ENCODE measurements around the gene ZNF134. TPM values are rescaled to one million over a fixed set of nuclear protein-coding genes. Genes with fewer than 3 reads are reported as not detected.

Gene ZNF134
- total and polyA plus RNA-seq, 2 donors (not counting 3 experiments of a cell fraction or from before 2014, with no cell fraction given) = 6.4 to 12.3 TPM

DNA sequence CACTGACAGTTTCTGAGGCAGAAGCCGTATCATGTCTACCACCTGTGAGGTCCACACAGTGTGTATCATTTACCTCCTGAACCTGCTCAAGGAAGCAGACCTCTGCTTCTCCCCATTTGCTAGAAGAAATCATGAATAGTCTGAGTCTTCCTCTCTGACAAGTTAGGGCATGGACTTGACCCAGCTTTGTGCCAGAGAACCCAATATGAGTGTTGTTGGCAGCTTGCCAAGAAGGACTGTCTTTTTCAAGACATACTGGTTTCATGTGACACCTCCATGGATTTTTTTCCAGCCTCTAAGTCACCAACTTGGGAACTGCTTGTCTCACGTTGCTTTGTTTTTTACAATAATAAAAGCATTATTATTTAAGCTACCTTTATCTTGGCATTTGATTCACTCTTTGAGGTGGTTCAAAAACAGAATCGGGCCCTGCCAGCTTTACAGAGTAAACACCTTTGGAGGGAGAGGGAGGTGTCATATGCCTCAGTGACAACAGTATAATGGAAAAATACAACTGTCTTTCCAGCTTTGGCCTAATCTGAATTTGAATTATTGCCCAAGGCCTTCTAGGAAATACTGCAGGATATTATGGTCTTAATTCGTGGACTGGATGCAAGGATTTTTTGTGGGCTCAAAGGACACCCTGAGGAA is 28.5 kb downstream of the ZNF134 start:
- Histone ChIP-seq H3K9ac (replicated peaks; ENCODE audit: extremely low read depth, insufficient read depth, low read length) (no peak overlapping the region), H3K4me2 (ENCODE audit: insufficient read depth, low read length) (no peak overlapping the region), H3K79me2 (ENCODE audit: control insufficient read depth, insufficient read depth, low read length) (no peaks in the 10 kb centered on the region), H4K20me1 (replicated peaks; ENCODE audit: control insufficient read depth, extremely low read depth, insufficient read depth, low read length) (no peaks in the 10 kb centered on the region), H3K4me3 (replicated peaks in 1 of 3; ENCODE audit: insufficient read depth in 1 of 3, low read depth in 1 of 3, low read length in 3 of 3) (no peak overlapping the region), H3K27me3 (ENCODE audit: control insufficient read depth in 2 of 2, insufficient read depth in 2 of 2, low read length in 2 of 2) (no peaks in the 10 kb centered on the region), H3K4me1 (ENCODE audit: control insufficient read depth, extremely low read depth, insufficient read depth, low read length) (no peaks in the 10 kb centered on the region), H2AFZ (ENCODE audit: low read depth, low read length) (no peak overlapping the region), H3K9me3 (replicated peaks; ENCODE audit: control insufficient read depth, insufficient read depth, low read length) (peaks cover 16% of the 10 kb centered on the region), H3K36me3 (ENCODE audit: control insufficient read depth in 2 of 2, extremely low read depth in 1 of 2, insufficient read depth in 2 of 2, low read length in 2 of 2) (peaks cover 9 to 27% of the 10 kb centered on the region in 2 experiments), H3K27ac (ENCODE audit: insufficient read depth, low read depth, low read length) (no peak overlapping the region), H3K9me1 (replicated peaks; ENCODE audit: control insufficient read depth, extremely low read depth, insufficient read depth, low read length) (no peaks in the 10 kb centered on the region)
- FAIRE-seq (no peak), DNase-seq (ENCODE audit: low read depth, low spot score) (no peak)
- no peak for TF ChIP-seq GATA2 (IDR thresholded peaks at IDR 0.05; ENCODE audit: insufficient read depth, insufficient read length, low read depth, low read length)
- no peak for TF ChIP-seq EZH2 (IDR thresholded peaks at IDR 0.05; ENCODE audit: borderline replicate concordance, low read depth, low read length, severe bottlenecking)
- no peak for TF ChIP-seq JUN (IDR thresholded peaks at IDR 0.05; ENCODE audit: borderline replicate concordance, insufficient read depth, insufficient read length, low read depth)
- ChIA-PET CTCF (no interaction called here), POLR2A (no interaction called here)
- intact Hi-C loops (cut with micrococcal nuclease) = no loop called here
- BruUV-seq (replicated peaks) = no TSS peak
- dilution Hi-C loops (cut with MboI; ENCODE audit: extremely low pct_ligation_motif_present, low sequenced_read_pairs) = no loop called here

DNA sequence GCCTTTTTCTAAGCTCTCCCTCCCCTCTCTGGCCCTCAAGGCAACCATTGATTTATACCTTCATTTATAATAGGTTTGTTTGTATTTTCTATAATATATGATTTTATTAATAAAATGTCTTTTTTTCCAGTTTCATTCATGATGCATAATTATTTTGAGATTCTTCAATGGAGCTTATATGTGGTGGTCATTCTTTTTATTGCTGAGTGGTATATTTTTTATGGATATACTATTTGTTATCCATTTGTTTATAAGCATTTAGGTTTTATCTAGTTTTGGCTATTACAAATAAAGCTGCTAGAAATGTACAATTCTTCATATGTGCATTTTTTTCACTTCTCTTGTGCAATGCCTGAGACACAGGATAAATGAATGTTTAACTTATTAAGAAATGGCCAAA is 29.7 kb downstream of the ZNF134 start:
- Histone ChIP-seq H3K4me3 (replicated peaks in 1 of 3; ENCODE audit: insufficient read depth in 1 of 3, low read depth in 1 of 3, low read length in 3 of 3) (no peak overlapping the region), H2AFZ (ENCODE audit: low read depth, low read length) (no peak overlapping the region), H3K4me1 (ENCODE audit: control insufficient read depth, extremely low read depth, insufficient read depth, low read length) (no peaks in the 10 kb centered on the region), H3K9ac (replicated peaks; ENCODE audit: extremely low read depth, insufficient read depth, low read length) (no peak overlapping the region), H3K36me3 (ENCODE audit: control insufficient read depth in 2 of 2, extremely low read depth in 1 of 2, insufficient read depth in 2 of 2, low read length in 2 of 2) (peaks cover 9 to 27% of the 10 kb centered on the region in 2 experiments), H3K4me2 (ENCODE audit: insufficient read depth, low read length) (no peak overlapping the region), H3K9me3 (replicated peaks; ENCODE audit: control insufficient read depth, insufficient read depth, low read length) (peaks cover 15% of the 10 kb centered on the region), H3K9me1 (replicated peaks; ENCODE audit: control insufficient read depth, extremely low read depth, insufficient read depth, low read length) (no peaks in the 10 kb centered on the region), H3K27ac (ENCODE audit: insufficient read depth, low read depth, low read length) (no peak overlapping the region), H3K79me2 (ENCODE audit: control insufficient read depth, insufficient read depth, low read length) (no peaks in the 10 kb centered on the region), H3K27me3 (ENCODE audit: control insufficient read depth in 2 of 2, insufficient read depth in 2 of 2, low read length in 2 of 2) (no peaks in the 10 kb centered on the region), H4K20me1 (replicated peaks; ENCODE audit: control insufficient read depth, extremely low read depth, insufficient read depth, low read length) (no peaks in the 10 kb centered on the region)
- dilution Hi-C loops (cut with MboI; ENCODE audit: extremely low pct_ligation_motif_present, low sequenced_read_pairs) = no loop called here
- intact Hi-C loops (cut with micrococcal nuclease) = no loop called here
- DNase-seq (ENCODE audit: low read depth, low spot score) = no peak
- BruUV-seq (replicated peaks) = no TSS peak
- no peak for TF ChIP-seq GATA2 (IDR thresholded peaks at IDR 0.05; ENCODE audit: insufficient read depth, insufficient read length, low read depth, low read length)
- no peak for TF ChIP-seq MYC (IDR thresholded peaks at IDR 0.05; ENCODE audit: low read depth, low read length)
- TF ChIP-seq, protein P1, sequence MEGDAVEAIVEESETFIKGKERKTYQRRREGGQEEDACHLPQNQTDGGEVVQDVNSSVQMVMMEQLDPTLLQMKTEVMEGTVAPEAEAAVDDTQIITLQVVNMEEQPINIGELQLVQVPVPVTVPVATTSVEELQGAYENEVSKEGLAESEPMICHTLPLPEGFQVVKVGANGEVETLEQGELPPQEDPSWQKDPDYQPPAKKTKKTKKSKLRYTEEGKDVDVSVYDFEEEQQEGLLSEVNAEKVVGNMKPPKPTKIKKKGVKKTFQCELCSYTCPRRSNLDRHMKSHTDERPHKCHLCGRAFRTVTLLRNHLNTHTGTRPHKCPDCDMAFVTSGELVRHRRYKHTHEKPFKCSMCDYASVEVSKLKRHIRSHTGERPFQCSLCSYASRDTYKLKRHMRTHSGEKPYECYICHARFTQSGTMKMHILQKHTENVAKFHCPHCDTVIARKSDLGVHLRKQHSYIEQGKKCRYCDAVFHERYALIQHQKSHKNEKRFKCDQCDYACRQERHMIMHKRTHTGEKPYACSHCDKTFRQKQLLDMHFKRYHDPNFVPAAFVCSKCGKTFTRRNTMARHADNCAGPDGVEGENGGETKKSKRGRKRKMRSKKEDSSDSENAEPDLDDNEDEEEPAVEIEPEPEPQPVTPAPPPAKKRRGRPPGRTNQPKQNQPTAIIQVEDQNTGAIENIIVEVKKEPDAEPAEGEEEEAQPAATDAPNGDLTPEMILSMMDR (IDR thresholded peaks at IDR 0.05; ENCODE audit: extremely low read depth in 1 of 2, insufficient read depth in 1 of 2, low read depth in 1 of 2, low read length in 2 of 2) = no peak
- TF ChIP-seq EZH2 (IDR thresholded peaks at IDR 0.05; ENCODE audit: borderline replicate concordance, low read depth, low read length, severe bottlenecking) = no peak
- no peak for TF ChIP-seq JUN (IDR thresholded peaks at IDR 0.05; ENCODE audit: borderline replicate concordance, insufficient read depth, insufficient read length, low read depth)
- no peak for TF ChIP-seq POLR2AphosphoS5 (IDR thresholded peaks at IDR 0.05; ENCODE audit: insufficient read depth, low read depth, low read length)
- TF ChIP-seq, protein P2, sequence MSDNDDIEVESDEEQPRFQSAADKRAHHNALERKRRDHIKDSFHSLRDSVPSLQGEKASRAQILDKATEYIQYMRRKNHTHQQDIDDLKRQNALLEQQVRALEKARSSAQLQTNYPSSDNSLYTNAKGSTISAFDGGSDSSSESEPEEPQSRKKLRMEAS (IDR thresholded peaks at IDR 0.05; ENCODE audit: insufficient read depth, insufficient read length) = no peak
- no peak for FAIRE-seq
- CTCF ChIA-PET = no interaction called here
- POLR2A ChIA-PET = no interaction called here
